Right cardiac atrium (tissue), 5 donors: ENCODE data around the gene CEP128. TPM values are rescaled to one million over a fixed set of nuclear protein-coding genes. Genes with fewer than 3 reads are reported as not detected.

Experiments
- polyA plus RNA-seq: library from polyadenylated mRNA; stranded (reverse); fragments of 200-250 nt; gene quantifications from one replicate; pipeline ENCODE4 v1.2.3, GENCODE V29; 2013
- total RNA-seq, 4 donors: library from RNA; stranded (reverse); fragmentation: NEBNext Ultra II Directional; extraction: Animal tissue kit (Norgen Biotek cat#: 25700); gene quantifications; one replicate each; pipeline ENCODE4 v1.2.1, GENCODE V29; 2021
- donor health status: healthy with polysubstance abuse.
- donor health status: DM: no; HTN: yes; CAD: no.
- donor health status: DM: no; HTN: no; CAD: no.
- donor health status: DM: no; HTN: yes; CAD: no; lungs with severe emphysema.
- donor health status: DM: yes; HTN: yes; CAD: no.

Gene CEP128
- total and polyA plus RNA-seq, 5 donors, result 1.2 to 9.2 (median 5.6) TPM

Other genes with a start within 250 kb of the CEP128 start
- gene TSHR, start 13.9 kb upstream of the CEP128 start, total RNA-seq, result not detected
- gene TSHR, start 13.9 kb upstream of the CEP128 start, polyA plus RNA-seq, result 0.07 TPM